Left kidney (tissue), 2 donors: ENCODE measurements around the gene NBR1. TPM values are rescaled to one million over a fixed set of nuclear protein-coding genes. Genes with fewer than 3 reads are reported as not detected.
"Not testable (repeated sequence)": the region's sequence is repeated elsewhere in the genome, so short reads cannot be mapped to it uniquely, and the experiment has no call there.

ENCODE experiments used
- DNase-seq: peaks from one replicate; pipeline ENCODE4 v3.0.0-alpha.2; 2013
- polyA plus RNA-seq: library from polyadenylated mRNA; unstranded; fragments of 120-200 nt; gene quantifications from one replicate; pipeline ENCODE4 v1.2.1, GENCODE V29; 2013; ENCODE audit not compliant: insufficient read length

Gene NBR1
- polyA plus RNA-seq, 1 donor = 116 TPM

- DNase-seq = no peak
Observed at GRCh38 chr17:43151880-43152456, 19.0 kb upstream of the NBR1 start.

GRCh38 chr17:43153197-43153835, 17.7 kb upstream of the NBR1 start:
- DNase-seq = not testable (repeated sequence)

DNA sequence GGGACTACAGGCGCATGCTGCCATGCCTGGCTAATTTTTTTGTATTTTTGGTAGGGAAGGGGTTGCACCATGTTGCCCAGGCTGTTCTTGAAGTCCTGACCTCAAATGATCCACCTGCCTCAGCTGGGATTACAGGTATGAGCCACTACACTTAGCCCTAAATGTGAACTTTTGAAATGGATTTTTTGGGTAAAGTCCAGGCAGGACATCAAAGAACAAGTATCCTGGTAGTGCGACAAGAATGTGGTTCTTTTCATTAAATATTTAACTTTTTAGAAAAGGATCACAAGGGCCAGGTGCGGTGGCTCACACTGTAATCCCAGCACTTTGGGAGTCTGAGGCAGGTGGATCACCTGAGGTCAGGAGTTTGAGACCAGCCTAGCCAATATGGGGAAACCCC, 15.3 kb upstream of the NBR1 start:
- no peak for DNase-seq

DNA sequence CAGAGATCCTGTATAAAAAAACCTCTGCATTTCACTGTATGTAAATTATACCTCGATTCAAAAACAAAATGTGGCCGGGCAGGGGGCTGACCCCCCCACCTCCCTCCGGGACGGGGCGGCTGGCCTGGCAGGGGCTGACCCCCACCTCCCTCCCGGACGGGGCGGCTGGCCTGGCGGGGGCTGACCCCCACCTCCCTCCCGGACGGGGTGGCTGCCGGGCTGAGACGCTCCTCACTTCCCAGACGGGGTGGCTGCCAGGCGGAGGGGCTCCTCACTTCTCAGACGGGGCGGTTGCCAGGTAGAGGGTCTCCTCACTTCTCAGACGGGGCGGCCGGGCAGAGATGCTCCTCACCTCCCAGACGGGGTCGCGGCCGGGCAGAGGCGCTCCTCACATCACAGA, 11.8 kb upstream of the NBR1 start:
- not testable (repeated sequence) for DNase-seq

DNA sequence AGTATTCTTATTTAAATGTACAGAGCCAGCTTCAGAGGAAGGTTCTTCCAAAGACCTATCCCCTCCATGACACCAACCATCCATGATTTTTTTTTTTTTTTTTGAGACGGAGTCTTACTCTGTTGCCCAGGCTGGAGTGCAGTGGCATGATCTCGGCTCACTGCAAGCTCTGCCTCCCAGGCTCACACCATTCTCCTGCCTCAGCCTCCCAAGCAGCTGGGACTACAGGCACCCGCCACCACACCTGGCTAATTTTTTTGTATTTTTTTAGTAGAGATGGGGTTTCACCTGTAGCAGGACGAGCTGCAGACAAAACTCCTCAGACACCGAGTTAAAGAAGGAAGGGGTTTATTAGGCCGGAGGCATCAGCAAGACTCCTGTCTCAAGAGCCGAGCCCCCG, 11.1 kb upstream of the NBR1 start:
- not testable (repeated sequence) for DNase-seq

- DNase-seq = not testable (repeated sequence)
Observed at GRCh38 chr17:43165971-43166370, 5.0 kb upstream of the NBR1 start.

DNA sequence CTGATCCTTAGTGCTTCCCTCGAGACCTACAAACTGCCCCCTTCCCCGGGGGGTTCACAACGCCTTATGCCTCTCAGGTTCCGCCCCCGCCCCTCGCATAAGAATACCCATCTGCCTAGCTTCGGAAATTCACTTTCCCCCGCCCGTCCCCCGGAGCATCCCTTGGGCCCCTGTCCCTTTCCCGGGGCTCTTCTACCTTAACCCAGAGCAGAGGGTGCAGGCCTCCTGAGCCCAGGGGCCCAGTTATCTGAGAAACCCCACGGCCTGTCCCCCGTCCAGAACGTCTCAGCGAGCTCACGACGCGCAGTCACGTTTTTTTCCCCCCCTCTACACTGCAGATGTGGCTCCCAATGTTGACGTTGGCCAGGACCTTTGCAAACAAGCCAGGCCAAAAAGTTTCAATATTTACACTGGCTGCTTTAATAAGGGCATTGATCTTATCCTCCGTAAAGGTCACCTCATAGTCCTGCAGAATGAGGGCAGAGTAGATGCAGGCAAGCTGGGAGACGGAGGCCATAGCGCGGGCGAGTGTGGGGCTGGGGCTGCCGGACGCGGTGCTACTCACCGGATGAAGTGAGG, 1.4 kb upstream of the NBR1 start:
- no peak for DNase-seq

GRCh38 chr17:43170140-43170765, 761 bp upstream of the NBR1 start:
- DNase-seq = peak; percentile 95

- DNase-seq = peak; percentile 82
Observed at GRCh38 chr17:43171586-43172487, 823 bp downstream of the NBR1 start.

DNA sequence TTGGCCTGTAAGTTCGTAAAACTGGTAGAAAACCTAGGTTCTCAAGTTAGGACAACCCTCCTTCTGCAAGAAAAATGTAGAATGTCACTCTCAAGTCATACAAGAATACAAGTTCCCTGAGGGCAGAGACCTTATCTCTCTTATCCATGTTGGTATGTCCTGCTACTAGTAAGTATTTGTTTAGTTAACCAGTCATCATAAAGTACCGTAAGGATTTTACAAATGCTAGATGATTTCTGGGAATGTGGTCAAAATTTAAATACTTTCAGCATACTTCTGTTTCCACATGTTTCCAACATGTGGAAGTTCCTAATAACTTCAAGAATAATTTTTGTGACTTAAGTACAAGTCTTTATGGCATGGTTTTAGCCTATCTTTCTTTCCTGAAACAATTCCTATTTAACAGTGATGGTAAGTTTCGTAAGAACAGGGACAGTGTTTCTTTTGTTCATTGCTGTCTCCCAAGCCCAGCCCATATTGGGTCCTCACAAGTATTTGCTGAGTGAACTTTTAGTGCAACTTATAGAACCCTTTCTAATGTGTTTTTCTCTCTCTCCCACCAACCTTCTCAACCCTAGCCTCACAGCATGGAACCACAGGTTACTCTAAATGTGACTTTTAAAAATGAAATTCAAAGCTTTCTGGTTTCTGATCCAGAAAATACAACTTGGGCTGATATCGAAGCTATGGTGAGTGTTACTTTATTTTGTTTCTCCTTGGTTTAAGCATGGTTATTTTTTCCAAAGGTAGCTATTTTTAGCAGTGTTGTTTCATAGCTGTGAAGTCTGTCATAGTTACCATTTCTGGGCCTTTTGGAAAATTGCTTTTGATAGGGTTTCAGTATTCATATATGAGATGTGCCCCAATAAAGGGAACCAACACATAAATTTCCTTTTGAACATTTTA, 4.5 kb downstream of the NBR1 start:
- DNase-seq = no peak

DNA sequence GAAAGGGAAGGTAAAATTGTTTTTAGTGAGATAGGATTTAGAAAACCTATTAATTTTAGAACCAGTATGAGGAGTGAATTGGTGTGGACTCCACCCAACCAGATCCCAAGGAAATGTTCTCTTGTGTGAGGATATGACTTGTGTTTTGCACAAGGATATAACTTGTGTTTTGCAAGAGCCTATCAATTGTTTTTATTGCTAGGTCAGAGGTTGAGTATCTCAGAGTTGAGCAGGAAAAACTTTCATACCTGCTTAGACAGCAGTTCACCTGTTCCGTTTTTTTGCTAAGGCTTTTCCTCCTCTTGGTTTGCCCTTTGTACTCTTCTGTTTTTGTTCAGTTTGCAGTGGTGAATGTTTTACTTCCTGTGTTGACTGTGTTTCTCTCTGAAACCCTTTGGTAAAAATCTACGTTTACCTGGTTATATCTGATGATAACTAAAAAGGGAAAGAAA, 5.1 kb downstream of the NBR1 start:
- DNase-seq = no peak

GRCh38 chr17:43183921-43184320, 12.9 kb downstream of the NBR1 start:
- no peak for DNase-seq

DNA sequence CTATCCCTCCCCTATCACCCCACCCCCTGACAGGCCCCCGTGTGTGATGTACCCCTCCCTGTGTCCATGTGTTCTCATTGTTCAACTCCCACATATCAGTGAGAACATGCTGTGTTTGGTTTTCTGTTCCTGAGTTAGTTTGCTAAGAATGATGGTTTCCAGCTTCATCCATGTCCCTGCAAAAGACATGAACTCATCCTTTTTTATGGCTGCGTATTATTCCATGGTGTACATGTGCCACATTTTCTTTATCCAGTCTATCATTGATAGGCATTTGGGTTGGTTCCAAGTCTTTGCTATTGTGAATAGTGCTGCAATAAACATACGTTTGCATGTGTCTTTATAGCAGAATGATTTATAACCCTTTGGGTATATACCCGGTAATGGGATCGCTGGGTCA, 15.6 kb downstream of the NBR1 start:
- DNase-seq = not testable (repeated sequence)

DNA sequence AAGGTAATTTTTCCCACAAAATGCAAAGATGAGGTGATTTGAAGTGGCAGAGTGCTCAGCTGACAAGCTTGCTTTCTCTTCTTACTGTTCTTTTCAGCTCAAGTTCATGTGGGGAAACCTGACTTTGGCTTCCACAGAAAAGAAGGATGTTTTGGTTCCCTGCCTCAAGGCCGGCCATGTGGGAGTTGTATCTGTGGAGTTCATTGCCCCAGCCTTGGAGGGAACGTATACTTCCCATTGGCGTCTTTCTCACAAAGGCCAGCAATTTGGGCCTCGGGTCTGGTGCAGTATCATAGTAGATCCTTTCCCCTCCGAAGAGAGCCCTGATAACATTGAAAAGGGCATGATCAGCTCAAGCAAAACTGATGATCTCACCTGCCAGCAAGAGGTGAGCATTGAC, 22.2 kb downstream of the NBR1 start:
- DNase-seq = no peak

GRCh38 chr17:43199633-43200032, 28.6 kb downstream of the NBR1 start:
- DNase-seq = no peak

DNA sequence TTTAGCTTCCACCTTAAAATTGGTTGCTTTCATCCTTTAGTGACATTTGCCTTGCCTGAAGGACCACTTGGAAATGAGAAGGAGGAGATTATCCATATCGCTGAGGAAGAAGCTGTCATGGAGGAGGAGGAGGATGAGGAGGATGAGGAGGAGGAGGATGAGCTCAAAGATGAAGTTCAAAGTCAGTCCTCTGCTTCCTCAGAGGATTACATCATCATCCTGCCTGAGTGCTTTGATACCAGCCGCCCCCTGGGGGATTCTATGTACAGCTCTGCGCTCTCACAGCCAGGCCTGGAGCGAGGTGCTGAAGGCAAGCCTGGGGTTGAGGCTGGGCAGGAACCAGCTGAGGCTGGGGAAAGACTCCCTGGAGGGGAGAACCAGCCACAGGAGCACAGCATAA, 29.1 kb downstream of the NBR1 start:
- no peak for DNase-seq

DNA sequence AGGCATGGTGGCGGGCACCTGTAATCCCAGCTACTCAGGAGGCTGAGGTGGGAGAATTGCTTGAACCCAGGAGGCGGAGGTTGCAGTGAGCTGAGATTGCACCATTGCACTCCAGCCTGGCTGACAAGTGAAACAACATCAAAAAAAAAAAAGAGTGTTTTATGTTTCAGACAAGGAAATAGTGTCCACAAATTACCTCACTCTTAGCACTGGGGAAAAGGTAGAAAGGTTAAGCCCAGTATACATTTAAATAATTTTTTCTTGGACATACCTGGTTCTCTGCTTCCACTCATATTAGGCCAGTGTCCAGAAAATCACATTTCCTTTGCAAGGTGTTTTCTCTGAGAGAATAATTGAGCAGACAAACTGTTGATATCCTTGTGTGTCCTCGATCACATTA, 32.0 kb downstream of the NBR1 start:
- DNase-seq = not testable (repeated sequence)

- DNase-seq = no peak
Observed at GRCh38 chr17:43210576-43210975, 39.6 kb downstream of the NBR1 start.

GRCh38 chr17:43211123-43211479, 40.1 kb downstream of the NBR1 start:
- DNase-seq = no peak

GRCh38 chr17:43211480-43212402, 40.7 kb downstream of the NBR1 start, which contains the start of gene TMEM106A:
Gene TMEM106A (plus strand): TSS chr17:43211875. CDS start chr17:43213042, 1,167 bp downstream.
- peak; percentile 75 for DNase-seq
